Retinal pigment epithelial cell (primary cell): ENCODE results near the gene CPEB1.
A peak's percentile ranks its signal among the peaks of the same experiment; 100 is the strongest.

Experiments used
- DNase-seq: peaks from one replicate; pipeline ENCODE4 v3.0.0-alpha.2; 2010; ENCODE audit warnings: low read depth
- H3K4me3 ChIP-seq: 2 replicates; pipeline ENCODE4 v1.5.1; 2011; ENCODE audit warnings: mild to moderate bottlenecking, low read length, control low read depth, moderate library complexity
- TF ChIP-seq, protein P1 (sequence below): conservative IDR thresholded peaks from 2 replicates; pipeline ENCODE4 v1.5.1; 2011; ENCODE audit warnings: low read depth, low read length, control low read depth, inconsistent platforms

CPEB1 gene

DNA sequence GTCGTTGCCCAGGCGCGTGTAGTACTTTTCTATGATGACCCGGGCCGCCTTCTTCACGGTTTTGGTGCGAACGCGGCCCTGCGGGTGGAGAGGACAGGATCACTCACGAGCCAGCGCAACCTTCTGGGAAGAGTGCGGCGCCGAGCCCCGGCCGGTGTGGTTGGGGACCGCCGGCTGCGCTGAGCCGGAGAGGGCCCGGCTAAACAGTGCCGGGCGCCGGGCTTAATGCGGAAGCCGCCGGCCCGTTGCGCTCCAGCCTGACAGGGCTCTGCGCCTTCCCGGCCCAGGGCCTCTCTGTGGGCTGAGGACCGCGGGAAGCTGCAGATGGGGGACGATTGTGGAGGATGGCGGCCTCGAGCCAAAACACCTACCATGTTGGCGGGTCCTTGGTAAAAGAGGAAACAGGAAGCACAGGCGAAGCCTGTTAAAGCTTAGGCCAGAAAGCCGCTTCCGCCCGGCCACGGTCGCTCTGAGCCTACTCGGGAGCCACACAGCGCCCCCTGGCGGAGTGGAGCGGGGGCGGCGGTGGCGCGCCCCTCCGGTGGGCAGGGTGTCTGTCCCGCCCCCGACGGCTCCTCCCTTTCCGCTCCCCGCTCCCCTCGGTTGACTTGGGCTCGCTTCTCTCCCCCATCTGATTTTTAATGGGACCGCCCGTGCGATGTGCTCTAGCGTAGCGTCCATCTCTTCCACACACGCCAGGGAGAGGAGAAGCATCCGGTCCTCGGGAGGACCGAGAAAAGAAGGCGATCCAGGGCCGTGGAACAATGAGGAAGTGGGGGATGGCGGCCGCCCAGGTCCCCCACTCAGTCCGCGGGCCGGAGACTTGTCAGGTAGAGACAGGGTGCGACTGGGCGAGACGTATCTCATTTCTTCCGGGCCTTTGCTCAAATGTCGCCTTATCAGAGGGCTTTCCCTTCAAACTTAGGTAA lies 106.8 kb downstream of the CPEB1 start, which contains the start of gene RPS17:
Gene RPS17, minus strand, starts transcription at position 403 of the 929 bp plus-strand sequence. Its CDS starts 29 bp downstream, at position 374.
- DNase-seq, result peak; percentile 78
- TF ChIP-seq, protein P1, sequence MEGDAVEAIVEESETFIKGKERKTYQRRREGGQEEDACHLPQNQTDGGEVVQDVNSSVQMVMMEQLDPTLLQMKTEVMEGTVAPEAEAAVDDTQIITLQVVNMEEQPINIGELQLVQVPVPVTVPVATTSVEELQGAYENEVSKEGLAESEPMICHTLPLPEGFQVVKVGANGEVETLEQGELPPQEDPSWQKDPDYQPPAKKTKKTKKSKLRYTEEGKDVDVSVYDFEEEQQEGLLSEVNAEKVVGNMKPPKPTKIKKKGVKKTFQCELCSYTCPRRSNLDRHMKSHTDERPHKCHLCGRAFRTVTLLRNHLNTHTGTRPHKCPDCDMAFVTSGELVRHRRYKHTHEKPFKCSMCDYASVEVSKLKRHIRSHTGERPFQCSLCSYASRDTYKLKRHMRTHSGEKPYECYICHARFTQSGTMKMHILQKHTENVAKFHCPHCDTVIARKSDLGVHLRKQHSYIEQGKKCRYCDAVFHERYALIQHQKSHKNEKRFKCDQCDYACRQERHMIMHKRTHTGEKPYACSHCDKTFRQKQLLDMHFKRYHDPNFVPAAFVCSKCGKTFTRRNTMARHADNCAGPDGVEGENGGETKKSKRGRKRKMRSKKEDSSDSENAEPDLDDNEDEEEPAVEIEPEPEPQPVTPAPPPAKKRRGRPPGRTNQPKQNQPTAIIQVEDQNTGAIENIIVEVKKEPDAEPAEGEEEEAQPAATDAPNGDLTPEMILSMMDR, result peak; percentile 91
- H3K4me3 ChIP-seq, result peak within 1 kb of the TSS; percentile 100

DNA sequence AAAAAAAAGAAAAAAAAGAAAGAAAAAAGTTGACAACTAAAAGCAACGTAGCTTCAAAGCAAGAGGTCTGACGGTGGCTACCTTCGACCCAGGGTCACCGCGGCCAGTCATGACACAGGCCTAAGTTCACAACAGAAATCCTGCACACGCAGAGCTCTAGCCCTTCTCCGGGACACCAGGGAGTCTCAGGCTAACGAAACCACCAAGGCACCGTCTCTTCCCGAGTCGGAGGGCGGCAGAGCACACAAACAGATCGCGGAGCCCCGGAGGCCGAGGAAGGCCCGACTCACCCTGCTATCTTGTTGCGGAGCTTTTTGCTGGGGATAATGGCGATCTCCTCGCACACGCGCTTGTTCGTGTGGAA lies 107.5 kb downstream of the CPEB1 start:
- peak overlapping the region; percentile 100 for H3K4me3 ChIP-seq
- DNase-seq, result no peak
- TF ChIP-seq, protein P1, result no peak

DNA sequence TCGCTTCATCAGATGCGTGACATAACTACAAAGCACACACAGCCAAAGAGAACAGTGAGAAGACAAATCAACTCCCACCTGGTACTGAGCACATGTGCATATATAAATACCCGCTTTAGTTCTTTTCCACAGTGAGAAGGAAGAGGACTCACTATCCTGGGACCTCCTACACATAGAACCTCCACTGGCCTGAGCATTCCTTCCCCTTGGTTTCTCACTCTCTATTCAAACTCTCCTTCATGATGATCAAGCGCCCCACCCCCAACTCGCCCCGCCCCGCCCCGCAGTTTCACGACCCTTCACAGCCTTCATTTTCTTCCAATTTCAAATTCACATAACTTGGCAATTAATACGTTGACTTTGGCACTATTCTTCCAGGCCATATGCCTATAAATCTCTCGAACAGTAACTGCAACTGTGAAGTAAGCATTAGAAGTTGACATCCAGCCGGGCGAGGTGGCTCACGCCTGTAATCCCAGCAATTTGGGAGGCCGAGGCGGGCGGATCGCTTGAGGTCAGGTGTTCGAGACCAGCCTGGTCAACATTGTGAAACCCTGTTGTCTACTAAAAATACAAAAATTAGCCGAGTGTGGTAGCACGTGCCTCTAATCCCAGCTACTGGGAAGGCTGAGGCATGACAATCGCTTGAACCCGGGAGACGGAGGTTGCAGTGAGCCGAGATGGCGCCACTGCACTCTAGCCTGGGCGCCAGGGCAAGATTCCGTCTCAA lies 108.0 kb downstream of the CPEB1 start:
- TF ChIP-seq, protein P1, result no peak
- peak overlapping the region; percentile 100 for H3K4me3 ChIP-seq
- no peak for DNase-seq

DNA sequence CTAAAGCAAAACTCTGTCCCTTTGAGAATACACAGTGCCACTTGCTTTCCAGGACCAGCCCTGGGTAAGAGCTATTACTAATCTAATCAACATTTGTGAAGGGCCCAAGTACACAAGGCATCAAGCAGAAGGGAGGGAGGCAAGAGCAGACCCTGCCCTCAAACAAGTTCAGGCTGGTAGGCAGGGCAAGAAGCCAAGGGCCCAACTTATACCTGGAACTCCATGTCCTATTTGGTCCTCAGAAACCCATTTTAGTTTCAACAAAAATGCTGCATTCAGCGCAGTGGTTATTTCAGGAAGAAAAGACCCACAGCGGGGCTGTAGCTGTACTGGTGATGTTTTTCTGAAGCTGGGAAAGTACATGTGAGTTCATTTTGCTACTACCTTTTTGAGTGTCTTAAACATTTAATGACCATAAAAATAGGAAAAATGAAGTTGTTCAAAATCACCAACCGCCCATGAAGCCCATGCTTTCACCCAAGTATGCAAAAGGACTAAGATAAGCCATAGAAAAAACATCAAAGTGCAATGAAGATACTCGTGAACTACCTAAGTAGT lies 109.7 kb downstream of the CPEB1 start:
- H3K4me3 ChIP-seq, result peak overlapping the region; percentile 100
- DNase-seq, result no peak
- TF ChIP-seq, protein P1, result no peak

DNA sequence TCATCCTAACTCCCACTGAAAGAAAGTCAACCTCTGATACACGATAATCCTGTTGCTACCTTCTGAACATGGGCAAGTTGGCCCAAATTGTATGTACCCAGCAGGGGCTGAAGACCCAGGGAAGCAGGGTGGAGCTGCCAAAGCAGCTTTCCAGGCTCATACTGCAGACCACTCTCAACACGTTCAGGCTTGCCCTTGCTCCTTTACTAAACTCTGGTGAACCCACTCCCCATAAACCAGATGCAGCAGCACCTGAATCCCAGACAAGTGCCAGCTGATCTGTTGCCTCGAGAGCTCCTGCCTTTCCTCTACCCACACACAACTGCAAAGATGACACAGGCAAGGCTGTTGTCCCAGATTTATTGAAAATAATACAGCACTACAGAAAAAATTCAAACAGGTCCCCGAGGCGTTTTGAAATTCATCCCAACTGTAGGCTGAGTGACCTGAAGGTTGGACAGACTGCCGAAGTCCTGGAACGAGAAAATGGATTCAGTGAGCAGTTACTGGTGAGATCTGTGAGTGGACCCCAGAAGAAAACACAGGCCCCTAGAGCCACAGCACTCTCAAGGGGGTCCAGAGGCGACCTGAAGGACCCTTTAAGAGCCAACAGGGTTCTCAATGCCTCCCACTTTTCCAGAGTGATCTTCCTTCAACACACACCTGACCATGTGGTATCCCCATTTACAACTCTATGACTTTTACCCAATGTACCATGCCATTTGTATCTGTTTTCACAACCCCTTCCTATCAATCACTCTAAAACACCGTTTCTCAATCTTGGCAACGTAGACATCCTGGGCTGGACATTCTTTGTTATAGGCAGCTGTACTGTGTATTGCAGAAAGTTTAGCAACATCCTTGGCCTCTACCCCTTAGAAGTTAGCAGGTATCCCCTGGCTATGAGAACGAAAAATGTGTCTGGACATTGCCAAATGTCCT lies 110.5 kb downstream of the CPEB1 start:
- no peak for DNase-seq
- H3K4me3 ChIP-seq, result no peak overlapping the region
- TF ChIP-seq, protein P1, result no peak
